Putamen (tissue), 1 donor: ENCODE results near the gene TTLL5.

ENCODE experiments used
- DNase-seq: peaks from one replicate; pipeline ENCODE4 v3.0.0-alpha.2; 2016; ENCODE audit warnings: low spot score

Gene TTLL5

GRCh38 chr14:75861161-75861621 is 200.1 kb downstream of the TTLL5 start:
- peak; percentile 52 for DNase-seq

DNA sequence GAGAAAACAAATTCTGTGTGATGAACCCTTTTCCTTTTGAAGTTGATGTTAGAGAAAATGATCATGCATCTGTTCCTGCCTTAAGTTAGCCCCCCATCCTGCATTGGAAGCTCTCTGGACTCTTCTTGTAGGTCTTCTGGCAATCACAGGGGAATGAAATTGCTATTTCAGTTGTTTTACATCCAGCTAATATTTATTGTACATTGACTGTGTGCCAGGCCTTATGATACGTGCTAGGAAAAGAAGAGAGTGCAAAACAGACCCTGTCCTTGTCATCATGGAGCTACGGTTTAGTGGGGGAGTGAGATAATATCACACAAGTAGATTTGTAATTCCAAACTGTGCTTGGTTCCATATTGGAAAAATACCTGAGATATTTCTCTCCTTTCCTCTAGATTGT is 202.2 kb downstream of the TTLL5 start:
- no peak for DNase-seq

GRCh38 chr14:75864352-75864751 is 203.3 kb downstream of the TTLL5 start:
- DNase-seq, result no peak

- no peak for DNase-seq
Observed at GRCh38 chr14:75865531-75865930, 204.5 kb downstream of the TTLL5 start.

DNA sequence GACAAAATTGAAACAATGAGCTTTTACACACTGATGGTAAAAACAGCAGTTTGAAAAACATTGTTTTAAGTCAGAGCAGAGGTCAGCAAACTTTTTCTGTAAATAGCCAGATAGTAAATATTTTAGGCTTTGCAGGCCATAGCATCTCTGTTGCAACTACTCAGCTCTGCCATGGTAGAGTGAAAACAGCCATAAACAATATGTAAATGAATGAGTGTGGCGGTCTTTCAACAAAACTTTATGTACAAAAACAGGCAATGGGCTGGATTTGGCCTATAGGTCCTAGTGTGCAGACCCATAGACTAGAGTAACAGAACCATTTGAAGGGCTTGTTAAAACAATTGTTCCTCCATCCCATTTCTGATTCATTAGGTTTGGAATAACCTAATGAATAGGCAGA is 205.9 kb downstream of the TTLL5 start:
- DNase-seq, result no peak

GRCh38 chr14:75871181-75871880 is 210.3 kb downstream of the TTLL5 start:
- DNase-seq, result no peak

- no peak for DNase-seq
Observed at GRCh38 chr14:75875958-75876357, 214.9 kb downstream of the TTLL5 start.

DNA sequence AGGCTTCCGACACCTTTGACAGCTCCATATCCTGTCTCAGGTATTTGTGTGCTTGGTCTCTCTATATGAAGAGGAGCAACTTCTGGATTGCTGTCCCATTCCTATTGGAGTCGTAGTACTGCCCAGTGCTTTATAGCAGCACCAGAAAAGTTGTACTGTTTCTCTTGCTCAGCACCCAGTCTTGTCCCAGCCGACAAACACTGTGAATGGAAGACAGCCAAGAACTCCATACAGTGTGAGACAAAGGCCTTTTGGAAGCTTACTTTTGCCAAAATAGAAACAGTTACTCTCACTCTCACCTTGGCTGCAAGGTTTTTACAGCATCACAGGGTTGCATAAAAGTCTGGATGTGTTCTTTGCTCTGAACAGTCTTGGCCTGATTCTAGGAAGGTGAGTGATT is 215.5 kb downstream of the TTLL5 start:
- peak; percentile 70 for DNase-seq

- DNase-seq, result no peak
Observed at GRCh38 chr14:75877292-75877691, 216.2 kb downstream of the TTLL5 start.

DNA sequence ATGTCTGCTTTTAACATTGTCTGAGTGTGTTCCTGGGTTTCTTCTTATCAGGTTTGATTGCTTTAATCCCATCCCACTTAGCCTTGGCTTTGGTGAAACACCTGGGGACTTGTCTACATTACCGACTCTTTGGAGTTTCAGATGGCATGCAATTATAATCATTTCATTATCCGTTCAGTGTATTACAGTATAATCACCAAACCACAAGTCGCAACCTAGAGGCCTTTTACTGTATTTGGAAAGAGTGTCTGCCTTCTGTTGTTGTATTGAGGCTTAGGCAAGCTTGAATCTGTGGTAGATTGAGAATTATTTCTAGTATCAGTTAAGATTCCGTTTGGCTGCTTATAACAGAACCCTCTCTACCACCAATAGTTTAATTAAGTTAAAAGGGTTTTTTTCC is 216.8 kb downstream of the TTLL5 start:
- no peak for DNase-seq

GRCh38 chr14:75879031-75879430 is 218.0 kb downstream of the TTLL5 start:
- no peak for DNase-seq

GRCh38 chr14:75880512-75880911 is 219.5 kb downstream of the TTLL5 start:
- no peak for DNase-seq

DNA sequence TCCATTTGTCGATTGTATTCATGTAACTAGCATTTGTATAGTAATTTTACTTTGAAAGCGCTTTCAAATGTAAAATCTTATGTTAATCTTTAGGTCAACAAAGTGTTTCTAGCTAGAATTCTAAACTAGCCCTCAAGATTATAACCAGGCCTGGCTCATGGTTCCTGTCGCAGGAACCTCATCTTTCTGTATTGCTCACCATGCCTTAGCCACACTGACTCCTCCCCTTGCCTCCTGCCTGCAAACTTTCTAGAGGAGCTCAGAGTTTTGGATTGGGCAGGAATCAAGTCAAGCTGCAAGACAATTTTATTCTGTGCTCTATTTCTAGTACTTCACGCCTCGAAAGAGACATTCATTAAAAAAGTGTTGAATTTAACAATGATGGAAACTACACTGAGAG is 220.9 kb downstream of the TTLL5 start:
- no peak for DNase-seq

- no peak for DNase-seq
Observed at GRCh38 chr14:75884198-75884611, 223.2 kb downstream of the TTLL5 start.

DNA sequence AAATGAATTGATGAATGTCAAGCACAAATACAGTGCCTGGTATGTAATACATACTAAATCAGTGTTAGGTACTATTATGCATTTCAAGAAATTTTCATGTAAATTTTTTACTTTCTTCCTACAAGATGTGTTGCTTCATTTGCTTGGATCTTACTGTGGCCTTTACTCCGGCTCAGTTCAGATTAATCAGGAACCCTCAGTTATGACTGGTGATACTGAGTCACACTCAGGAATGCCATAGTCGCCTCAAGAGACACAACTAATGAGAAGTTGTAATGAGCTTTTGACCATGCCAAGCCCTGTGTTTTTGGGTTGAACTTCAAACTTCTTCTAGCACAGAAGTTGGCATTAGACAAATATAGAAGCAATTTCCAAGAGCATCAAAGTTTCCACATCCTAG is 224.8 kb downstream of the TTLL5 start:
- DNase-seq, result no peak

DNA sequence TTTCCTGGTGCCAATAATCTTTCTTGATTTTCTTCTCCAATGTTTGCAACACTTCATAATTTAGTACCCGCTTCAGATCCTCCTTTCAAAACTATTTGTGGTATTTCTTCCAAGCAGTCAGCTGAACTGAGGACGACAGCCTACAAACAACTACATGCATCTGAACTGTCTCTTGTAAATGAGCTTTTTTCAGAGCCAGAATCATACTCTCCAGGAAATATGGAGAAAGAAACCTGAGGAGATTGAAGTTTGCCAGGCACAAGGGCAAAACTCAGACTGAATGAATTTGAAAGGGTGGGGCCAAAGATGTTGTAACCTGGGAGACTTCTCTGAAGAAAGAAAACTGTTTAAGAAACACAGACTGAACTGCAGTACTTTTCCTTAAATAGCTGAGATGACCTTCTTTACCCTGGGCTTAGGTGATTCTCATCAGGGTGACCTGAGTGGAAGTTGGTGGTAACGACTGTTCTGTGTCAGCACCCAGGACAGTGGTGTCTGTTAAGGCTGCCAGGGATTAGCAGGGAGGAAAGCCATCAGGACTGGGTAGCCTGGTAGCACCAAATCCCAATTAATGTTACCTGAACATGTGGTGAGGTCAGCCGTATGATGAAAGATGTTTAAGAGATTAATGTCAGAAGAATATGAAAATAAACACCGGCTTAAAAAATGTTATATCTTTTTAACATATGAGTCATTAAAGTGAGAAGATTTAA is 225.7 kb downstream of the TTLL5 start:
- DNase-seq, result no peak

DNA sequence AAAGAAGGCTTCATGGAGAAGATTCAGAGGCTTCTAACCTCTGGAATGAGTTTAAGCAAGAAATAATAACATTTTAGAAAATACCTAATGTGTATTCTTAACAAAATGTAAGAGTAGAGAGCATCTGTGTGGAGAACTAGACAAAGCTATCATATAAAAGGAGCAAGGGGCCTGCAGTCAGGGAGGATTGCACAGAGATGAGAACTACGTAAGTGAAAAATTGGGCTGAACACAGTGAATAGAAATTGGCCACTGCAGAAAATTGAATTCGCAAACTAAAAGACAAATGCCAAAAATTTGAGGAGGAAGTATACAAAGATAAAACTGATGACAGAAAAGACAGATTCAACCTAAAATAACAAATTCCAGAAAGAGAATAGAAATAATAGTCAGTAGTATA is 227.9 kb downstream of the TTLL5 start:
- DNase-seq, result no peak

GRCh38 chr14:75896341-75896740 is 235.3 kb downstream of the TTLL5 start:
- no peak for DNase-seq

- DNase-seq, result no peak
Observed at GRCh38 chr14:75904311-75904710, 243.3 kb downstream of the TTLL5 start.

DNA sequence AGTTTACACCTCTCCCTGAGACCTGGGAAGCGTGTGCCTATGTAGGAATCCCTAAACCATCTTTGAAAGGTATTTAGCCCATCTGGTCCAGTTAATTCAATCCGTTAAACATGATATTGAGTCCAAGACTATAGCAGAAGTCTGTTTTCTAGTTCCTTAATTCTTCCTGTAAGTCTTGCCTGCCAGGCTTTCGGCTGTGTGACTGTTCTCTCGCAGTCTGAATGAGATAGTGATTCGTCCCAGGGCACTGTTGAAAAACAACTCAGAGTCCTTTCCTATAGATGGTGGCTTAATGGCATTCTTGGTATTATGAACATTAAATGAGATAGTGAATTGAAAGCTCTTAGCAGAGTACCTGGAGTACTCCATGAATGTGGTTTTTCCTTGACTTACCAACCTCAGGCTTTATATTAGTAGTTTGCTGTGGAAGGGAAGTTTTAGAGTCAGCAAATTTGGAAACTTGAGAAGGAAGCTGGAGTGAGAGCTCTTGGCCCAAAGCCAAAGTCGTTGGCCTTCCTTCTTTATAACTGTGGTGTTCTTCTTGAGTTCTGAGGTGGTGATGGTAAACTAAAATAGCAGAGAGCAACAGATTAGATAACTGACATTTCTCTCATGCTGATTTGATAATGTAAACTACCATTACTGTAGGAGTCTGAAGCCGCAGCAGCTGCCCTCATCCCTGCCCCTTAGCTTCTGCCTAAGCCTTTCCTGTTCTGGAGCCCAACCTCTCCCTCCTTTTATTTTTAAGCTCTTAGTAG is 244.3 kb downstream of the TTLL5 start:
- no peak for DNase-seq

- DNase-seq, result no peak
Observed at GRCh38 chr14:75906228-75906627, 245.2 kb downstream of the TTLL5 start.

GRCh38 chr14:75906680-75907280 is 245.7 kb downstream of the TTLL5 start:
- peak; percentile 61 for DNase-seq
